GM21576 (cell line): Measurements from ENCODE around the gene NINJ1.
A peak's percentile ranks its signal among the peaks of the same experiment; 100 is the strongest.
"Not testable (repeated sequence)": the region's sequence is repeated elsewhere in the genome, so short reads cannot be mapped to it uniquely, and the experiment has no call there.

Source experiments
- ATAC-seq: cut with Tn5 transposase; IDR thresholded peaks from one replicate; pipeline ENCODE4 v1.9.1; 2021; ENCODE audit warnings: mild to moderate bottlenecking, moderate library complexity; ENCODE audit not compliant: unreplicated experiment

Gene NINJ1

DNA sequence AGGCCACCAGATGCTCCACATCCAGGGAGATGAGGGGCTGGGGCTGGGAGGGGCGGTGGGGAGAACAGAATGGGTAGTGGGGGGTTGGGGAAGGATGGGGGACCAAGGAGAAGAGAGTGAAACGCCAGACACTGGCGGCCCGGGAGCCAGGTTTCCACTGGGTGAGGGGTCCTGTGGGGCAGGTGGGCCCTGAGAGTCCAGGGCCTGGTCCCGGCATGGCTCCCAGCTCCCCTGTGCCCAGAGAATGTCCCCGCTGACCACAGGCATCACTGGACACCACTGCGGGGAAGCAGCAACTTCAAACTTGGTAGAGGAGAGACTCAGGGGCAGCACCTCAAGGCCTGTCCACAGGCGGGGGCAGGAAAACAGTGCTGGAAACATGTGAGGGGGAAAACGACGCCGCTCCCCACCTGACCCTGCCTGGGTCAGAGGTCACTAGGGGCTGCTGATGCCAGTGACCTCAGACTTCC is 13.2 kb downstream of the NINJ1 start:
- ATAC-seq = no peak

DNA sequence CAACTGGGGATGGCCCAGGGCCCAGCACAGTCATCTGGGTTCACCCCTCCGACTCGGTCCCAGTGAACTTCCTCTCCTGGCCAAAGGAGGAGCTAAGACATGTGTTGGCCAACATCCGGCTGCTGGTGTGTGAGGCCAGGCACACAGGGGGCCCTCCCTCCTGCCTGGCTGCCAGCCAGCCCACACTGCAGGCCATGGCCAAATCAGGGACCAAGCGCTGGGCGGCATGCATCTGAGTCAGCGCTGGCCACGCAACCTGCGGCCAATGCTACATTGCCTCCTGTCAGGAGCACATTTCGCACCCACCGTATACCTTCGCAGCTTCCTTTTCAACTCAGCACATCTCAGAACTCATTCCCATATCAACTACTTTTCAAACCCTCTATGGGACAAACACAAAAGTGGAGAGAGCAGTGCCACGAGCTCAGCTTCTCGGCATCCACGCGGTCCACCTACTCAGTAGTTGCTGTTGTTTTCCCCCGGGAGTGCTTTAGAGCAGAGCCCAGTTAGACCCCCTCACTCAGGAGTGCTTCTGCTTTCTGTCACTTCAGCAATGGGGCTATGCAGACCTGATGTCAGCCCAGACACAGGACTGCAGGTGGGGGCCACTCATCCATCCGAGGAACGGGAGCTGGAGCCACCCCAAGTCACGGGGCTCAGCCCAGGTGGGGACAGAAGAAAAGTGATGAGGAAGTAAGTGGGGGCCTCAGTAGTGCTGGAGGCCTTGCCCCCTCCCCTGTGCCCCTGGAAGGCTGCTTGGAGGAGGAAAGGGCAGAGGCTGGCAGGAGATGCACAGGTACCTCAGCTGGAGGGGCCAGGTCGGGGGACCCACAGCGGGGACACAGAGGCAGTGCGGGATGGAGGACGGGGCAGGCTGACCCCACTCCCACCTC is 13.9 kb downstream of the NINJ1 start:
- peak; percentile 83 for ATAC-seq

DNA sequence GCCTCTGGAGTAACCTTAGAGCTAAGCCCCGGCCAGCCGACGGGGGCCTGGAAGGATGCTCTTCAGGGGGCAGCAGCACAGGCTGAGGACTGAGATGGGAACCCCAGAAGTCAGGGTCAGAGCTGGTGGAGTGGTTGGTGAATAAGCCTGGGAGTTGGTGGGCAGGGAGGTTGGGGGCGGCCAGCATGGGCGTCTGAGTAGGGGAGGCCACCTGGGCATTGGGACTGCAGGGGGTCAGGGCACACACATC is 14.4 kb downstream of the NINJ1 start:
- ATAC-seq = peak; percentile 13

DNA sequence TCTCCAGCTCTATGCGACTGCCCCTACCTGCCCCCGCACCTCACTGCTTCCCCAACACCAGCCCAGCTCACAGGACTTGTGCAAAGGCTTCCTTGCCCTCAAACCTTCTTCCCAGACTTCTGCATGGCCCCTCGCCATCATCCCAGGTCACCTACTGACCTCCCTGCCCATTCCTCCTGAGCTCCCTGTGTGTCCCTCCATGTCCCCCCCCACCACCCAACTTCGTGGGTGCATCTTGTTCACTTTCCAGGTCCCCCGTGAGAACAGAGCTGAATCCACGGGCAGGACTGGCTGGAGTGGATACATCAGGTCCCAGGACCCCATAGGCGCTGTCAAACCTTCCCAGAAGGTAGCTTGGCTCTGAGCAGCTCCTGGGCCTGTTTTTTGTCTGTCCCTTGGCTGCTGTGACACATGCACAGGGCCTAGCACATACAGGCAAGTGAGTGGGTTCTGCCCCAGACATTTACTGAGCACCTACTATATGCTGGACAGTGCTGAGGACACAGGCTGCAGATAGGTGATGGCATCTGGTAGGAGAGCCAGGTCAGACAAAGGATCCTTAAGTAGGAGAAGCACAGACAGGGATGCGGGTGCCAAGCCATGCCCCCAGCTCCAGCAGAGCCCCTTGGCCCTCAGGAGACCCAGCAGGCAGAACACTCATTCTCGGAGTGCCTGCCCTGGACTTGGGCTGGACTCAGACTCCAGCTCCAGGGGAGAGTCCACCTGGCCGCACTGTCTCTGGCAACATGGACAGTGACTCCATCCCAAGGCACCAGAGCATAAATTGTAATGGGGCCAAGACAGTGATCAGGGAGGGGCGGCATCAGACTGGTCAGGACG is 15.0 kb downstream of the NINJ1 start:
- ATAC-seq = no peak

DNA sequence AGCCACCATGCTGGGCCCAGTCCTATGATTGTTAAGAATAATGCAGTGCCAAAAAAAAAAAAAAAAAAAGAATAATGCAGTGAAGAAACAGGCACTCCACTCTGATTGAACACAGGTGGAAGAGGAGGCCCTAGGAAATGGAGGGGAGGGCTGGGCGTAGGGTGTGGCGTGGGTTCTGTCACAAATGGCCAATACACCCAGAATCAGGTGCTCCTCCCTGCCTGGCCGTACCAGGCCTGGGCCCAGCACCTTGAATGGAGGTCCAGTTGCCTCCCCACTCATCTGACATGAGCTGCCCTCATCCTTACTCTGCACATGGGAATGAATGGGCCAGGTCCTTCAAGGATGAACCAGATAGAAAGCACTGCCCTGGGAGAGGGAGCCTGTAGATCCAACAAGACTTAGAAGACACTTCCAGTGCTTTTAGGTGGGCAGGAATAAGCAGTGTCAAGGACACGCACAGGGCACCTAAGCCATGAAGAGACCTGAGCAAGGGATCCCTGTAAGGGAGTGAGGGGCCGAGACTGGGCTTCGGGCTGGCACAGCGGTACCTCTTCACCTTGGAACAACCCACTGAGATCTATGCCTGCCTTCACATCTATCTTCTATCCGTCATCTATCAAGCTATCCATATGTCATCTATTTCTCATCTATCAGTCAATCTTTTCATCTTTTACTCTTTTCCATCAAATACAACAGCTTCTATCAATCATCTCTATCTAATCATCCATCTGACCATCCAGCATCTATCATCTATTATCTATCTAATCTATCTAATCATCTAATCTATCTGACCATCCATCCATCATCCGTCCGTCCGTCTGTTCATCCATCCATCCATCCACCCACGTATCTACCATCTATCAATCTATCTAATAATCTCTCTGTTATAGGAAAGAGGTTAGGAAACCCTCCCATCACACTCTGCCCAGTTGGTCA is 15.9 kb downstream of the NINJ1 start:
- ATAC-seq = no peak

GRCh38 chr9:93117521-93117920 is 16.5 kb downstream of the NINJ1 start:
- not testable (repeated sequence) for ATAC-seq

- no peak for ATAC-seq
These were observed 17.7 kb downstream of the NINJ1 start for GRCh38 chr9:93116072-93116961.

- no peak for ATAC-seq
These were observed 18.5 kb downstream of the NINJ1 start for GRCh38 chr9:93115486-93116071.

- no peak for ATAC-seq
These were observed 19.1 kb downstream of the NINJ1 start for GRCh38 chr9:93114984-93115335.

GRCh38 chr9:93114169-93114983 is 19.7 kb downstream of the NINJ1 start:
- ATAC-seq = no peak

- ATAC-seq = no peak
These were observed 21.1 kb downstream of the NINJ1 start for GRCh38 chr9:93112864-93113389.

DNA sequence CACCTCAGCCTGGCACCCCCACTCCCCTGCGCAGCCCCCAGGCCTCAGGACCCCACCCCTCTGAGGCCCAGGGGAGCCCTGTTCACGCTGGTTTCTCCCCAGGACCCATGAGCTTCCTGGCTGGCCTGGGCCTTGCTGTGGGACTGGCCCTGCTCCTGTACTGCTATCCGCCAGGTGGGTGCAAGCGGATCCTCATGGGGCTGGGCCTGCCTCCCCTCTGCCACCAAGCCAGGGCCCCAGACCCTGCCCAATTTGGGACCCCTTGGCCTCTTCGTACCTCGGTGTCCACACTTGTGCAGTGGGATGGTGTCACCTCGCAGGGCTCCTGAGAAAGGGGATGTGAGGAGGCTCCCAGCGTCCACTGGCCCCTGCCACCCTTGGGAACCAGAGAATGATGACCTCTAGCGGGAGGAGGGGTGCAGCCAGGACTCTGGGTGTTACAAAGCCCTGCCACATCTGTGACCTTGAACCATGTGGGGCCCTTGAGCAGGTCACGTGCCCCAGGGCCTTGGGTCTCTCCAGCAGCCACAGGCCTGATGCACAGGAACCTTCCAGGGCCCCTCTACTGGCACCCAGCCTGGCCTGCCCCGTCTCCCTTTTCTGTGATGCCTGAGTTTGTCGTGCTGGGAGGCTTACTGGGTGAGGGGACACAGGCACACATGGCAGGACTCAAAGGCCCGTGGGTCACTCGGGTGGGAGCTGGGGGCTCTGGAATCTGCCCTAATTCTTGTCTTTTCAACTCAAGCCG is 21.8 kb downstream of the NINJ1 start:
- ATAC-seq = no peak

GRCh38 chr9:93111371-93112115 is 22.5 kb downstream of the NINJ1 start:
- ATAC-seq = no peak

- no peak for ATAC-seq
These were observed 23.1 kb downstream of the NINJ1 start for GRCh38 chr9:93111001-93111370.

DNA sequence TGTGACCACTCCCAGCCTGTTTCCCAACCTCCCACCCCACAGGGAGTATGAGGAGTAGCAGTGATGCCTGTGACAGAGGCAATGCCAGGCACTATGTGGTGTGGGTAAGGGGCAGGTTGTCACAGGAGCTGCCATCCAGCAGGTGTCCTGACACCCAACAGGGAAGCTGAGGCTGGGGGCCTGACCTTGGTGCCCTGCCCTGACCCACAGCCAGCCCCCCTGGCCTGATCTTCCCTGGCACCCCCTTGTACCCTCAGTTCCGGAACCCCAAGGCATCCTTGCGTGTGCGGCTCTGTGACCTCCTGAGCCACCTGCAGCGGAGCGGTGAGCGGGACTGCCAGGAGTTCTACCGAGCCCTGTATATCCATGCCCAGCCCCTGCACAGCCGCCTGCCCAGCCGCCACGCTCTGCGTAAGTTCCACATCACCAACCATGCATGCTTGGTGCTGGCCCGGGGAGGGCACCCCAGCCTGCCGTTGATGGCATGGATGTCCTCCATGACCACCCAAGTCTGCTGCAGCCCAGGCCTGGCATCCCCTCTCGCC is 23.7 kb downstream of the NINJ1 start:
- no peak for ATAC-seq

- peak; percentile 44 for ATAC-seq
These were observed 25.6 kb downstream of the NINJ1 start for GRCh38 chr9:93108291-93109041.
